Astrocyte (in vitro differentiated cells and primary cell): ENCODE measurements around the gene BCR.

Source experiments
- EZH2 ChIP-seq: IDR thresholded peaks from 2 replicates; pipeline ENCODE4 v1.6.1; 2012; ENCODE audit warnings: mild to moderate bottlenecking, low read length, inconsistent platforms; ENCODE audit not compliant: insufficient read depth
- TF ChIP-seq, protein P1 (sequence below): IDR thresholded peaks from 2 replicates; pipeline ENCODE4 v1.5.1; 2011; ENCODE audit warnings: low read depth, mild to moderate bottlenecking, inconsistent platforms, low read length, moderate library complexity; ENCODE audit not compliant: insufficient read depth

DNA sequence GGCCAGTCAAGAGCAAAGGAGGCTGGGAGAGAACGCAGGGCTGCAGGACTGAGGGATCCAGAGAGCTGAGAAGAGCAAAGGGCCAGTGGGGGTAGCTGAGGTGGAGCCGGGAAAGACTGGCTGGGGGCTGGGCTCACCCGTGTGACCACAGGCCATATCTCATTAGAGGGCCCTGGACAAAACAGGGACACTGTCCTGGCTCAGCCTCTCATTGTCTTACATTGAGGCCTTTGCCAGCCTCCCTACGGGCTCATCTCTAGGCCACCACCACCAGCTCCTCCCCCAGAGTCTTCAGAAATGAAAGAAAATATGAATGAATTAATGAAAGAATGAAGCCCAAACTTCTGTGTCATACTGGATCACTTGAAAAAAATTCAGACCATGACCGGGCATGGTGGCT is 25.8 kb upstream of the BCR start:
- TF ChIP-seq, protein P1, sequence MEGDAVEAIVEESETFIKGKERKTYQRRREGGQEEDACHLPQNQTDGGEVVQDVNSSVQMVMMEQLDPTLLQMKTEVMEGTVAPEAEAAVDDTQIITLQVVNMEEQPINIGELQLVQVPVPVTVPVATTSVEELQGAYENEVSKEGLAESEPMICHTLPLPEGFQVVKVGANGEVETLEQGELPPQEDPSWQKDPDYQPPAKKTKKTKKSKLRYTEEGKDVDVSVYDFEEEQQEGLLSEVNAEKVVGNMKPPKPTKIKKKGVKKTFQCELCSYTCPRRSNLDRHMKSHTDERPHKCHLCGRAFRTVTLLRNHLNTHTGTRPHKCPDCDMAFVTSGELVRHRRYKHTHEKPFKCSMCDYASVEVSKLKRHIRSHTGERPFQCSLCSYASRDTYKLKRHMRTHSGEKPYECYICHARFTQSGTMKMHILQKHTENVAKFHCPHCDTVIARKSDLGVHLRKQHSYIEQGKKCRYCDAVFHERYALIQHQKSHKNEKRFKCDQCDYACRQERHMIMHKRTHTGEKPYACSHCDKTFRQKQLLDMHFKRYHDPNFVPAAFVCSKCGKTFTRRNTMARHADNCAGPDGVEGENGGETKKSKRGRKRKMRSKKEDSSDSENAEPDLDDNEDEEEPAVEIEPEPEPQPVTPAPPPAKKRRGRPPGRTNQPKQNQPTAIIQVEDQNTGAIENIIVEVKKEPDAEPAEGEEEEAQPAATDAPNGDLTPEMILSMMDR = no peak
- TF ChIP-seq EZH2 = no peak
